GOT3 (cell line): Measurements from ENCODE around the gene LDB3.
A peak's percentile ranks its signal among the peaks of the same experiment; 100 is the strongest.
"Not testable (repeated sequence)": the region's sequence is repeated elsewhere in the genome, so short reads cannot be mapped to it uniquely, and the experiment has no call there.

ENCODE experiments used
- DNase-seq: peaks from one replicate; lab custom pipeline; 2025; ENCODE audit warnings: mixed read lengths; lab: John Stamatoyannopoulos, UW

The LDB3 gene, protein sequence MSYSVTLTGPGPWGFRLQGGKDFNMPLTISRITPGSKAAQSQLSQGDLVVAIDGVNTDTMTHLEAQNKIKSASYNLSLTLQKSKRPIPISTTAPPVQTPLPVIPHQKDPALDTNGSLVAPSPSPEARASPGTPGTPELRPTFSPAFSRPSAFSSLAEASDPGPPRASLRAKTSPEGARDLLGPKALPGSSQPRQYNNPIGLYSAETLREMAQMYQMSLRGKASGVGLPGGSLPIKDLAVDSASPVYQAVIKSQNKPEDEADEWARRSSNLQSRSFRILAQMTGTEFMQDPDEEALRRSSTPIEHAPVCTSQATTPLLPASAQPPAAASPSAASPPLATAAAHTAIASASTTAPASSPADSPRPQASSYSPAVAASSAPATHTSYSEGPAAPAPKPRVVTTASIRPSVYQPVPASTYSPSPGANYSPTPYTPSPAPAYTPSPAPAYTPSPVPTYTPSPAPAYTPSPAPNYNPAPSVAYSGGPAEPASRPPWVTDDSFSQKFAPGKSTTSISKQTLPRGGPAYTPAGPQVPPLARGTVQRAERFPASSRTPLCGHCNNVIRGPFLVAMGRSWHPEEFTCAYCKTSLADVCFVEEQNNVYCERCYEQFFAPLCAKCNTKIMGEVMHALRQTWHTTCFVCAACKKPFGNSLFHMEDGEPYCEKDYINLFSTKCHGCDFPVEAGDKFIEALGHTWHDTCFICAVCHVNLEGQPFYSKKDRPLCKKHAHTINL

GRCh38 chr10:86668297-86669165, at the start of gene LDB3:
Gene LDB3 (plus strand): TSS chr10:86668511. CDS start chr10:86668692, 181 bp downstream.
- no peak for DNase-seq

DNA sequence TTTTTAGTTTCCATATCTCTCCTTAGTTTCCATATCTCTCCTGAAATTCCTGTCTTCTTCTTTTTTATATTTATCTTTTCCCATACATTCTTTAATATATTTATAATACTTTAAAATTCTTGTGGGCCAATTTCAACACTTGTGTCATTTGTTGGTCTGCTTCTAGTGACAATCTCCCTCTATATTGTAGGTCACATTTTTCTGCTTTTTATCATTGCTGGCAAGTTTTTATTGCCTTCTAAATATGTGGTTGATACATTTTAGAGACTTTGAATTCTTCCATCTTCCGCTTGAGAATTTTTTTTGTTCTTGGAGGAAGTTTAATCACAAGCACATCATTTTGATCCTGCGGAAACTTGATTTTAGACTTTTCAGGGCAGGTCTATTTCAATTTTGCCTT, 40.0 kb upstream of the LDB3 start:
- no peak for DNase-seq

- DNase-seq, result no peak
Measured at GRCh38 chr10:86630079-86630478, 38.2 kb upstream of the LDB3 start.

- DNase-seq, result no peak
Measured at GRCh38 chr10:86632009-86632800, 36.1 kb upstream of the LDB3 start.

DNA sequence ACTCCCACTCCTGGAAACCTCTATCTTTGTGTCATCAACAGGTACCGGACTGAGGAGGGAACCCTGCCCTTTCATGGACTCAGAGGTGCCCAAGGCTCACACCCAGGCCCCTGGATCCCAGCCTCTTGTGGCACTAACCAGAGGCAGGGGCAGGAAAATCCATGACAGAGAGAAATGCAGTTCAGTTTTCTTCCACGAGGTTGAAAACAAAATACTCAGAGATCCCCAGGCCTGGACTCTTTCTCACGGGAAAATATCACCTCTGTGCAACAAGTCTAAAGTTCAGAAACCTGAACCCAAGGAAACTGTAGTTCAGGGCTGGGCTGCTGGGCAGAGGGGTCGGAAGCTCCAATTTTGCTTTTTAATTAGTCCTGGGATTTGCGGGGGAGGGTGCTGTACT, 35.4 kb upstream of the LDB3 start:
- DNase-seq, result no peak

GRCh38 chr10:86635402-86635801, 32.9 kb upstream of the LDB3 start:
- DNase-seq, result no peak

DNA sequence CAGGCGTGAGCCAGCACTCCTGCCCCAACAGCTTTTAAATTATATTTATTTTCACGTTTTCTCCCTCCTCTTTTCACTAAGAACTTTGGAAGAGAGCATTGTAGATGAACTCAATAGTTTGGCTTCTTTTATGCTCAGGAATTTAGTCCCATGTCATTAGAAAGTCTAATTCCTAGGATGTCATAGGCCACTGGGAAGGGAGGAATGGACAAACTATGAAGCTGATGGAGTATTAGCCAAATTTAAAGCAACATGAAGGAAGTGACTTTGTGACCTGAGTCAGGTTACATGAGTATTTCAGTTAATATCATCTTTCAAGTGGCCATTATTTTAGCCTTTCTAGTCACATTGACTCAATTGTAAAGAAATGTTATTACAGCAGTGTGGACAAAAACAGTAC, 32.0 kb upstream of the LDB3 start:
- no peak for DNase-seq

DNA sequence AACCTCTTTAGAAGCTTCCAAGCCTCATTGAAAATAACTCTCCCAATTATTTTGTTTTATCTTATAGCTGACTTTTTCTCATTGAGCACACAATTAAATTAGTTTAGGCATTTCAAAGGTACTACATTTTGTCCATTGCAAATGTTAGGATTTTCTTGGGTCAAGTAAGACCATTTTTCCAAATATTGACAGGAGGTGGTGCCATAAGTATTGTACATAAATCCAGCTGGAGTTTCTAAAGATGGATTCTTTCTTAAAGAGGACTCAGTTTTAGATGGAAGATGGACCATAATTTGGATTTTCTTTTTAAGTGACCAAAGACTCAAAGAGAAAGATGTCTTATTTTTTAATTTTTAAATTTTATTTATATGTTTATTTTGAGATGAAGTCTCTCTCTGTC, 26.3 kb upstream of the LDB3 start:
- no peak for DNase-seq

DNA sequence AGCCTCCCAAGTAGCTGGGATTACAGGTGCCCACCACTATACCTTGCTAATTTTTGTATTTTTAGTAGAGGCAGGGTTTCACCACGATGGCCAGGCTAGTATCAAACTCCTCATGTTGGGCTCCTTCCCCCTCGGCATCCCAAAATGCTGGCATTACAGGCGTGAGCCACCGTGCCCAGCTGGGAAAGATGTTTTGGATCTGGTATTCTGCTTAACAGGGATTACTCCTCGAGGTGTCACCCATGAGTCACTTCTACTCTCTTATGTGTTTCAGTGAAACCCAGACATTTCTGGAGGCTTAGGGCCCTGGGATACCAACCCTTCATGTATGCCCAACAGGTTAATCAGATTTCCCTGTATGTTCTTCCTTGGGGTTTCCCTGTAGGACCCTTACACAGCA, 25.8 kb upstream of the LDB3 start:
- no peak for DNase-seq

GRCh38 chr10:86644152-86644793, 24.0 kb upstream of the LDB3 start:
- no peak for DNase-seq

DNA sequence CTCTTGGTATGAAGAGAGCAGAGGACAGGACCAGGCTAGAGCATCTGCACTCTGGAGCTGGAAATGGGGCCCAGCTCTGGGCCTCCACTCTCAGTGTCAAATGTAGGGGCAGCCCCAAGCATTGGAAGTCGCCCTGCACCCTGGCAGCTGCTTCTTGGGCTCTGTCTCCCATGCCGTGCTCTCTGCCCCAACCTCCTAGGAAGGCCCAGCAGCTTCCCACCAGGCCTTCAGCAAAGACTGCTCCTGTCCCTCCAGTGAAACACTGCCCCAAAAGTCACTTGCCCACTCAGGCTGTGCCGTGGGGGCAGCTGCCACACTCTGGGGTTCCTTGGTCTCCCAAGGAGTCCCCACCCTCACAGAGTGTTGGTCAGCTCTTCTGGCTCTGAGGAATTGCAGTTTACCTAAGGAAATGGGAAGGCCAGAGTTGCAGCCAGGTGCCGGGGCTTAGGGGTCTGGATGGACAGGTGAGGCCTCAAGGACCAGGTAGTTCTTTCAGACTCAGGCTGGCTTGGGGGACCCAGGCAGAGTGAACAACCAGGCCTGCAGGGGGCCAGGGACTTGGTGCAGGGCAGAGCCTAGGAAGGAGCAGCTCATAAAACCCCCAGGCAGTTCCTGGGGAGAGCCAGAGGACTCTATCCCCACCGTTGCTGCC, 23.4 kb upstream of the LDB3 start:
- no peak for DNase-seq

DNA sequence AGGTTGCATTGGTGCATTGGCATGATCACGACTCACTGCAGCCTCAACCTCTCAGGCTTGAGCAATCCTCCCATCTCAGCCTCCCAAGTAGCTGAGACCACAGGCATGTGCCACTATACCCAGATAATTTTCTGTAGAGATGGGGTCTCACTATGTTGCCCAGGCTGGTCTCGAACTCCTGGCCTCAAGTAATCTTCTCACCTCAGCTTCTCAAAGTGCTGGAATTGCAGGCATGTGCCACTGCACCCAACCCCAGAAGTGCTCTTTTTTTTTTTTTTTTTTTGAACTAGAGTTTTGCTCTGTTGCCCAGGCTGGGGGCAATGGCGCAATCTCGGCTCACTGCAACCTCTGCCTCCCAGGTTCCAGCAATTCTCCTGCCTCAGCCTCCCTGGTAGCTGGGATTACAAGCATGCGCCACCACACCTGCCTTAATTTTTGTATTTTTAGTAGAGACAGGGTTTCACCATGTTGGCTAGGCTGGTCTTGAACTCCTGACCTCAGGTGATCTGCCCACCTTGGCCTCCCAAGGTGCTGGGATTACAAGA, 22.6 kb upstream of the LDB3 start:
- DNase-seq, result not testable (repeated sequence)

DNA sequence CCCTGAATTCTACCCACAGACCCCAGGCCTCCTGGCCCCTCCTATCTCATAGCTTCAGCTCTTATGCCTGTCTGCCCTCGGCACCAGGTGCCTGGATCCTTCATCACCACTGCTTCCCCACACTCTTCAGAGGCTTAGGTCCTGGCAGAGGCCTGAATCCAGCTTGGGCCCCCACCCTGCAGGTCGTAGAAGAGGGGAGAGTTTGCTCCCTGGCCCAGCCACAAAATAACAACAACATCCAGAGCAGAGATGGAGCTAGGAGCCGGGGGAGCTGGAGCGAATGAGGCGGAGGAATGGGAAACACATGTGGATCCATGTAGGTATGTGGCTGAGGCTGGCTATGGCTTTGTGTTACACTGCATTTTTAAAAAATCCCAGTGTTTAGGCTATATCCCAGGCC, 21.8 kb upstream of the LDB3 start:
- DNase-seq, result no peak

GRCh38 chr10:86646933-86647332, 21.4 kb upstream of the LDB3 start:
- DNase-seq, result no peak

- DNase-seq, result no peak
Measured at GRCh38 chr10:86647773-86648703, 20.3 kb upstream of the LDB3 start.

DNA sequence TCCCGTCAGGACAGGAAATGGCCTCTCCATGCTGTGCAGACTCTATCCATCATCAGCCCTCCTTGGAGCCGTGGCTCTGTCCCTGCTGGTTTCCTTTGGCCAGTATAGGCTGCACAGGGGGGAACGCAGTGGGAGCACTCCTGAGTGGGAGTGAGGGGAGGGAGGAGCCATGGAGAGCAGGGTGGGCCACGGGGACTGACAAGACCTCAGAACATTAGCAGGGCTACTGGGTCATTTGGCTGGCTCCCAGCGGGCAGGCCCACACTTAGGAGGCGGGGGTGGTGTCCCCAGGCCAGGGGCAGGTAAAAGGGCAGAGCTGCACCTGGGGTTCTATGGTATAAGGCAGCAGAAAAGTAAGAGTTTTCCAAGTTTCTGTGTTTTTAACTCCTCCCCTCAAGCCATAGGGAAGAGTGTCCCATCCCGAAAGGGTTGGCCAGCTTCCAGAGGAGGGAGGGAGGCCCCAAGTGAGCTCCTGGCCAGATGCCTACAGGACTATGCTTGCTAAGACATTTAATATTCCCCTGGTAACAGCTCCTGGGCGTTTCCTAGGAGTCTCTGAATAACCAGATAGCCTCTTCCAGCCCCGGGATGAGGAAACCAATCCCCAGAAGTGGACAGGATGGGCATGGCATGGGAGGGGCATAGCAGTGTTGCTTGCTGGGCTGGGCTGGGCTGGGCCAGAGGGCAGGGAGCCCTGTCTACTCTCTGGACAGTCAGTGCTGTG, 19.4 kb upstream of the LDB3 start:
- DNase-seq, result peak; percentile 20

- DNase-seq, result no peak
Measured at GRCh38 chr10:86649471-86650150, 18.7 kb upstream of the LDB3 start.

DNA sequence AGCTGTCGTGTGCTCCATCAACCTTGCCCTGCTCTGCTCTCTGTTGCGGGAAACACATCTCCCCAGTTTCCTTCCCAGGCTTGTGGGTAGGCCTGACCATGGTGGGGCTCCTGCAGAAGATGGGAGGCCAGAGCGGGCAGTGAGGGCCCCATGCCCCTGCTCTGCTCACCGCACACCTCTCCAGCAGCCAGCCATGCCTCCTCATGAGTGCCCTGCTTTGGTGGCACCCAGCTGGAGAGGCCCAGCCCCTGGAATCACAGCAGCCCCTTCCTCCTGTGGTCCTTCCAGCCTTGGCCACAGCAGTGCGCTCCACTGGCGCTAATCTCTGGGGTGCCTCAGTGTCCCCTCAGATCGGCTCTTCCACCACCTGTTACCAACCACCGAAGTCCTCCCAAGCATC, 18.2 kb upstream of the LDB3 start:
- no peak for DNase-seq
